Esophagus squamous epithelium (tissue), 5 donors: ENCODE data around the gene UNC5B. TPM values are rescaled to one million over a fixed set of nuclear protein-coding genes. Genes with fewer than 3 reads are reported as not detected.
A peak's percentile ranks its signal among the peaks of the same experiment; 100 is the strongest.

Experiments
- DNase-seq: peaks from one replicate; lab custom pipeline; 2025; lab: John Stamatoyannopoulos, UW
- H3K27ac ChIP-seq, 4 donors: fragments of 200-600 bp; sonication (generic); one replicate each; pipeline ENCODE4 v1.5.1; 2016 to 2019; ENCODE audit warnings: mild to moderate bottlenecking in 1 of 4
- H3K27me3 ChIP-seq, 4 donors: fragments of 200-600 bp; sonication (generic); 1 replicate in 3 of 4; 2 replicates in 1 of 4; pipeline versions ENCODE4 v1.5.1 to v1.6.0; 2017 to 2021; ENCODE audit warnings: antibody characterized with exemption in 1 of 4
- H3K36me3 ChIP-seq, 3 donors: fragments of 200-600 bp; sonication (generic); one replicate each; pipeline ENCODE4 v1.5.1; 2016 to 2019
- H3K4me1 ChIP-seq, 3 donors: fragments of 200-600 bp; sonication (generic); one replicate each; pipeline ENCODE4 v1.5.1; 2017 to 2019
- H3K4me3 ChIP-seq, 4 donors: fragments of 200-600 bp; sonication (generic); 1 replicate in 3 of 4; 2 replicates in 1 of 4; pipeline ENCODE4 v1.5.1; 2016 to 2019; ENCODE audit warnings: mild to moderate bottlenecking in 2 of 4, moderate library complexity in 1 of 4
- H3K9me3 ChIP-seq, 3 donors: fragments of 200-600 bp; sonication (generic); one replicate each; pipeline ENCODE4 v1.5.1; 2016 to 2019
- POLR2A ChIP-seq, 4 donors: fragments of 450-650 bp; IDR thresholded peaks; one replicate each; pipeline ENCODE4 v1.6.1; 2017; ENCODE audit warnings: antibody characterized with exemption in 4 of 4, mild to moderate bottlenecking in 4 of 4, moderate library complexity in 3 of 4
- WGBS, 2 donors: methylation state at CpG; one replicate each; pipeline ENCODE4 v1.1.5; 2018; 5-methylcytosine and 5-hydroxymethylcytosine counted together
- intact Hi-C: fragments of 100-400 bp; cut with DNase I; formaldehyde crosslinking; loops from one replicate; pipeline ENCODE4 v1.15.0; 2022
- total RNA-seq, 4 donors: library from RNA; depleted of rRNA; stranded (reverse); fragments of >200 nt; gene quantifications; one replicate each; pipeline ENCODE4 v1.1.0, GENCODE V29; 2016
- TF ChIP-seq, protein P1 (sequence below), 6 experiments: fragments of 450-650 bp in 4 of 6; fragments of 200-600 bp in 2 of 6; sonication (generic) in 2 of 6; IDR thresholded peaks; one replicate each; pipeline ENCODE4 v1.5.1; 2016 to 2019; ENCODE audit warnings: antibody characterized with exemption in 6 of 6, mild to moderate bottlenecking in 4 of 6, moderate library complexity in 4 of 6
- donor health status: DM: yes; HTN: yes; CAD: no.

Gene UNC5B
- total RNA-seq, 4 donors from 2014 or later: 18.9 to 48.1 (median 28.4) TPM

DNA sequence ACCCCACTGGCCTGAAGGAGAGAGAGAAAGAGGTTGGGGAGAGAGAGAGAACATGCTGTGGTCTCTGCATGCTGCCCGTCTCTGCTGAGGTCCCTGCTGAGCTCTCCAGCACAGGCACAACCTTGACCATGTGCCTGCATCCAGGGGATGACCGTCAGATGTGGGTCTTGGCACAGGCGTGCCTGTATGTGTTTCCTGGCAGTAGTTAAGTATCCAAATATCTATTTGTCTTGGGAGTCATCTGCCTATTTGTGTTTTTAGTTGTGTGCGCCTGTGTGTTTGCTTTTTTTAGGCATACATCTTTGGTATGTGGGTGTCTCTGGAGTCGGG is 1.9 kb upstream of the UNC5B start:
- intact Hi-C loops: no loop called here
- 47 to 49% methylated on average over 4 to 5 of the region's 5 CpGs for WGBS, 2 donors
- H3K27me3 ChIP-seq: peaks cover 0 to 46% (median 3%) of the 10 kb centered on the region in 4 donors

GRCh38 chr10:71211053-71211452 is 1.3 kb upstream of the UNC5B start:
- WGBS, 2 donors: 65 to 88% methylated on average over 2 to 4 of the region's 4 CpGs
- no peak for DNase-seq
- intact Hi-C loops: no loop called here

More for the DNA sequence above, 1.9 kb upstream of the UNC5B start:
- H3K27ac ChIP-seq: no peak overlapping the region
- H3K9me3 ChIP-seq: no peaks in the 10 kb centered on the region
- peaks cover 5 to 44% (median 7%) of the 10 kb centered on the region in 3 donors for H3K4me1 ChIP-seq
- no peak for DNase-seq
- H3K36me3 ChIP-seq: no peaks in the 10 kb centered on the region
- TF ChIP-seq, protein P1, sequence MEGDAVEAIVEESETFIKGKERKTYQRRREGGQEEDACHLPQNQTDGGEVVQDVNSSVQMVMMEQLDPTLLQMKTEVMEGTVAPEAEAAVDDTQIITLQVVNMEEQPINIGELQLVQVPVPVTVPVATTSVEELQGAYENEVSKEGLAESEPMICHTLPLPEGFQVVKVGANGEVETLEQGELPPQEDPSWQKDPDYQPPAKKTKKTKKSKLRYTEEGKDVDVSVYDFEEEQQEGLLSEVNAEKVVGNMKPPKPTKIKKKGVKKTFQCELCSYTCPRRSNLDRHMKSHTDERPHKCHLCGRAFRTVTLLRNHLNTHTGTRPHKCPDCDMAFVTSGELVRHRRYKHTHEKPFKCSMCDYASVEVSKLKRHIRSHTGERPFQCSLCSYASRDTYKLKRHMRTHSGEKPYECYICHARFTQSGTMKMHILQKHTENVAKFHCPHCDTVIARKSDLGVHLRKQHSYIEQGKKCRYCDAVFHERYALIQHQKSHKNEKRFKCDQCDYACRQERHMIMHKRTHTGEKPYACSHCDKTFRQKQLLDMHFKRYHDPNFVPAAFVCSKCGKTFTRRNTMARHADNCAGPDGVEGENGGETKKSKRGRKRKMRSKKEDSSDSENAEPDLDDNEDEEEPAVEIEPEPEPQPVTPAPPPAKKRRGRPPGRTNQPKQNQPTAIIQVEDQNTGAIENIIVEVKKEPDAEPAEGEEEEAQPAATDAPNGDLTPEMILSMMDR (IDR thresholded peaks at IDR 0.05): no peak
- TF ChIP-seq POLR2A (IDR thresholded peaks at IDR 0.05): no peak
- no peak overlapping the region for H3K4me3 ChIP-seq

GRCh38 chr10:71211775-71212317 is 524 bp upstream of the UNC5B start:
- Histone ChIP-seq H3K27me3 (peaks cover 0 to 38% (median 3%) of the 10 kb centered on the region in 4 donors), H3K4me3 (peak overlapping the region; percentile 67 to 94 (median 81)), H3K27ac (peak overlapping the region; percentile 89 to 95 (median 92)), H3K4me1 (peaks cover 10 to 57% (median 15%) of the 10 kb centered on the region in 3 donors), H3K36me3 (no peaks in the 10 kb centered on the region), H3K9me3 (no peaks in the 10 kb centered on the region)
- DNase-seq: no peak
- intact Hi-C loops: no loop called here
- 7 to 8% methylated on average over 3 to 5 of the region's 7 CpGs for WGBS, 2 donors
- no peak for TF ChIP-seq POLR2A (IDR thresholded peaks at IDR 0.05)
- TF ChIP-seq, protein P1 (IDR thresholded peaks at IDR 0.05): no peak

More at GRCh38 chr10:71211053-71211452, 1.3 kb upstream of the UNC5B start:
- H3K27ac ChIP-seq: no peak overlapping the region
- H3K4me1 ChIP-seq: peaks cover 5 to 49% (median 9%) of the 10 kb centered on the region in 3 donors
- no peaks in the 10 kb centered on the region for H3K36me3 ChIP-seq
- no peak overlapping the region for H3K4me3 ChIP-seq
- H3K27me3 ChIP-seq: peaks cover 0 to 46% (median 3%) of the 10 kb centered on the region in 4 donors
- H3K9me3 ChIP-seq: no peaks in the 10 kb centered on the region
- TF ChIP-seq POLR2A (IDR thresholded peaks at IDR 0.05): no peak
- TF ChIP-seq, protein P1 (IDR thresholded peaks at IDR 0.05): no peak

- Histone ChIP-seq H3K4me1 (peaks cover 12 to 71% (median 24%) of the 10 kb centered on the region in 3 donors), H3K27ac (peak overlapping the region; percentile 89 to 95 (median 92)), H3K36me3 (no peaks in the 10 kb centered on the region), H3K27me3 (peaks cover 0 to 32% (median 3%) of the 10 kb centered on the region in 4 donors), H3K4me3 (peak overlapping the region; percentile 67 to 94 (median 81)), H3K9me3 (no peaks in the 10 kb centered on the region)
- intact Hi-C loops: no loop called here
- WGBS, 2 donors: 0 to 2% methylated on average over 12 to 27 of the region's 36 CpGs
- no peak for DNase-seq
- peak in 2 of 4 donors; percentile 28 to 37 for TF ChIP-seq POLR2A (IDR thresholded peaks at IDR 0.05)
- TF ChIP-seq, protein P1 (IDR thresholded peaks at IDR 0.05): no peak
Observed at GRCh38 chr10:71213127-71213621, 804 bp downstream of the UNC5B start.

GRCh38 chr10:71213761-71214440 is 1.5 kb downstream of the UNC5B start:
- H3K27me3 ChIP-seq: peaks cover 0 to 32% (median 3%) of the 10 kb centered on the region in 4 donors
- intact Hi-C loops: no loop called here
- WGBS, 2 donors: 13 to 26% methylated on average over 10 to 14 of the region's 33 CpGs
- H3K4me1 ChIP-seq: peaks cover 12 to 74% (median 26%) of the 10 kb centered on the region in 3 donors
- peak overlapping the region; percentile 67 to 94 (median 81) for H3K4me3 ChIP-seq
- TF ChIP-seq, protein P1 (IDR thresholded peaks at IDR 0.05): no peak
- no peak for TF ChIP-seq POLR2A (IDR thresholded peaks at IDR 0.05)
- H3K9me3 ChIP-seq: no peaks in the 10 kb centered on the region
- peak overlapping the region; percentile 63 to 95 (median 92) for H3K27ac ChIP-seq
- no peak for DNase-seq
- H3K36me3 ChIP-seq: no peaks in the 10 kb centered on the region
